K562 (cell line): ENCODE data around the gene PJA1. TPM values are rescaled to one million over a fixed set of nuclear protein-coding genes. Genes with fewer than 3 reads are reported as not detected.

Experiments
- ATAC-seq: fragments of 200-7000 bp; cut with Tn5 transposase; 3 replicates; pipeline ENCODE4 v1.9.1; 2020; ENCODE audit warnings: moderate library complexity
- BruUV-seq: library from RNA; stranded (reverse); fragments of 400-500 nt; replicated peaks from 2 replicates; lab custom pipeline; 2021; lab: Mats Ljungman, UMichigan
- CTCF ChIA-PET: fragments of 300-600 bp; formaldehyde crosslinking; extraction: SDS; loops from one replicate; lab custom pipeline; 2021; ENCODE audit warnings: low intra/inter-chr PET ratio; lab: Yijun Ruan, JAX
- POLR2A ChIA-PET: fragments of 300-600, 350-650 bp; sonication (Branson Sonifier 250); formaldehyde crosslinking; extraction: SDS; loops from one replicate; lab custom pipeline; 2021; ENCODE audit warnings: antibody characterized with exemption, inconsistent platforms; lab: Yijun Ruan, JAX
- DNase-seq, 4 experiments: peaks; one replicate each; pipeline versions ENCODE4 v3.0.0 to v3.0.0-alpha.2; 2011 to 2018; ENCODE audit warnings: low spot score in 3 of 4, mixed read lengths in 3 of 4; ENCODE audit errors: extremely low read depth in 1 of 4
- FAIRE-seq: peaks from 2 replicates; lab custom pipeline; 2011; peaks lifted over from hg19 to GRCh38; lab: Jason Lieb, UNC
- H2AFZ ChIP-seq: 2 replicates; pipeline ENCODE4 v1.6.0; 2011; ENCODE audit warnings: low read depth, low read length, control low read depth, inconsistent platforms
- H3K27ac ChIP-seq: fragments of 200-600 bp; 3 replicates; pipeline ENCODE4 v1.8.0; 2011; ENCODE audit warnings: low read depth, mild to moderate bottlenecking, control low read depth, inconsistent platforms, low read length, moderate library complexity, mixed read lengths; ENCODE audit errors: extremely low read depth
- H3K27me3 ChIP-seq, 2 experiments: fragments of 300-600 bp in 1 of 2; 2 replicates in 1 of 2; 3 replicates in 1 of 2; pipeline versions ENCODE4 v1.6.0 to v1.8.0; 2011; ENCODE audit warnings: inconsistent platforms in 2 of 2, low read length in 2 of 2, mild to moderate bottlenecking in 1 of 2, mixed read lengths in 1 of 2, moderate library complexity in 1 of 2; ENCODE audit not compliant: control insufficient read depth in 2 of 2, insufficient read depth in 2 of 2
- H3K36me3 ChIP-seq: fragments of 300-600 bp; 3 replicates; pipeline ENCODE4 v1.8.0; 2011; ENCODE audit warnings: mild to moderate bottlenecking, low read length, inconsistent platforms; ENCODE audit not compliant: control insufficient read depth, insufficient read depth
- H3K4me1 ChIP-seq, 2 experiments: fragments of 200-600 bp in 1 of 2; replicated peaks in 1 of 2; 2 replicates in 1 of 2; 3 replicates in 1 of 2; pipeline versions ENCODE4 v1.5.1 to v1.8.0; 2011; ENCODE audit warnings: inconsistent platforms in 2 of 2, low read length in 2 of 2, mild to moderate bottlenecking in 1 of 2, mixed read lengths in 1 of 2, moderate library complexity in 1 of 2; ENCODE audit not compliant: control insufficient read depth in 2 of 2, insufficient read depth in 2 of 2
- H3K4me2 ChIP-seq: 2 replicates; pipeline ENCODE4 v1.6.1; 2011; ENCODE audit warnings: low read length, control low read depth, inconsistent platforms, mixed read lengths; ENCODE audit not compliant: insufficient read depth
- H3K4me3 ChIP-seq: fragments of 200-600 bp; sonication (generic), shearing (Covaris generic); 2 replicates; pipeline ENCODE4 v1.5.1; 2016; ENCODE audit warnings: control low read depth, inconsistent platforms
- H3K79me2 ChIP-seq: fragments of 200-600 bp; 3 replicates; pipeline ENCODE4 v1.8.0; 2011; ENCODE audit warnings: low read length, inconsistent platforms; ENCODE audit not compliant: control insufficient read depth, insufficient read depth
- H3K9ac ChIP-seq, 2 experiments: 2 replicates each; pipeline versions ENCODE4 v1.6.0 to v1.6.1; 2011; ENCODE audit warnings: low read depth in 2 of 2, low read length in 2 of 2, control low read depth in 1 of 2, inconsistent platforms in 1 of 2, mild to moderate bottlenecking in 1 of 2, mixed read lengths in 1 of 2; ENCODE audit not compliant: insufficient read depth in 1 of 2
- H3K9me1 ChIP-seq: one replicate; pipeline ENCODE4 v1.6.0; 2011; ENCODE audit warnings: inconsistent platforms, mild to moderate bottlenecking, low read length, moderate library complexity; ENCODE audit not compliant: control insufficient read depth, insufficient read depth
- H3K9me3 ChIP-seq: replicated peaks from 2 replicates; pipeline ENCODE4 v1.5.1; 2011; ENCODE audit warnings: low read depth, low read length, inconsistent platforms; ENCODE audit not compliant: control insufficient read depth, insufficient read depth
- H4K20me1 ChIP-seq: replicated peaks from 2 replicates; pipeline ENCODE4 v1.6.1; 2011; ENCODE audit warnings: low read length, inconsistent platforms, mixed read lengths; ENCODE audit not compliant: control insufficient read depth, insufficient read depth
- BACH1 ChIP-seq: fragments of 200-800 bp; sonication (Bioruptor generic); IDR thresholded peaks from 2 replicates; pipeline ENCODE4 v1.6.1; 2016; ENCODE audit warnings: missing genetic modification characterization, missing compliant biosample characterization
- CSDE1 ChIP-seq, 2 experiments: fragments of 450-650 bp; IDR thresholded peaks; 2 replicates each; pipeline ENCODE4 v1.6.1; 2016; ENCODE audit warnings: mild to moderate bottlenecking in 1 of 2
- L3MBTL2 ChIP-seq: fragments of 450-650 bp; IDR thresholded peaks from 2 replicates; pipeline ENCODE4 v1.6.1; 2016; ENCODE audit warnings: mild to moderate bottlenecking, moderate library complexity
- SMAD4 ChIP-seq: fragments of 250-450 bp; sonication (Bioruptor Pico); conservative IDR thresholded peaks from 2 replicates; pipeline ENCODE4 v1.8.0; 2021; ENCODE audit warnings: inconsistent platforms, mild to moderate bottlenecking, moderate library complexity
- SOX6 ChIP-seq: fragments of 450-650 bp; IDR thresholded peaks from 2 replicates; pipeline ENCODE4 v1.6.1; 2014; ENCODE audit warnings: mild to moderate bottlenecking
- TBP ChIP-seq: optimal IDR thresholded peaks from 2 replicates; pipeline ENCODE3; 2011; ENCODE audit warnings: low read depth, low read length, improper control_type of control experiment
- WGBS: fragments of 100-300 bp; shearing (Covaris generic); methylation state at CpG from one replicate; pipeline ENCODE4 v1.1.6; 2016; ENCODE audit warnings: low coverage, mixed read lengths; ENCODE audit not compliant: insufficient coverage; ENCODE audit errors: missing lambda C conversion rate; 5-methylcytosine and 5-hydroxymethylcytosine counted together
- in situ Hi-C: fragments of 300-500 bp; cut with MboI; formaldehyde crosslinking; loops from 4 replicates; pipeline ENCODE4 v1.15.0; 2018; ENCODE audit warnings: inconsistent platforms, mixed read lengths
- intact Hi-C: fragments of 100-400 bp; cut with micrococcal nuclease; formaldehyde crosslinking; loops from 2 replicates; pipeline ENCODE4 v1.14.2; 2022
- polyA plus RNA-seq, 8 experiments: library from polyadenylated mRNA; depleted of rRNA in 4 of 8; stranded (reverse) in 5 of 8; unstranded in 3 of 8; fragments of >200 nt; fragmentation: Nextera tagmentation in 2 of 8; fragmentation: Illumina TruSeq in 1 of 8; extraction: Ambion mirVana in 2 of 8; extraction: Trizol in 1 of 8; gene quantifications; 2 replicates each; pipeline versions ENCODE4 v1.2.1 to v1.2.3, GENCODE V29; 2011 to 2014; ENCODE audit warnings: inconsistent platforms in 1 of 8, missing spikeins in 1 of 8
- total RNA-seq, 7 experiments: library from RNA; depleted of rRNA in 6 of 7; stranded (reverse); fragments of >200 nt in 6 of 7; fragmentation: Illumina TruSeq in 2 of 7; extraction: Trizol in 2 of 7; gene quantifications; 2 replicates each; pipeline versions ENCODE4 v1.2.1 to v1.2.3, GENCODE V29; 2011 to 2021; ENCODE audit warnings: low replicate concordance in 1 of 7
- TF ChIP-seq, protein P1 (sequence below): fragments of 450-650 bp; IDR thresholded peaks from 2 replicates; pipeline ENCODE4 v1.6.1; 2014; ENCODE audit warnings: low read depth, mild to moderate bottlenecking, moderate library complexity, borderline replicate concordance

Gene PJA1
- total and polyA plus RNA-seq, 9 of the 15 experiments (the other 6 are each of a cell fraction or from before 2014, with no cell fraction given), result 1.6 to 6.0 (median 4.0) TPM

DNA sequence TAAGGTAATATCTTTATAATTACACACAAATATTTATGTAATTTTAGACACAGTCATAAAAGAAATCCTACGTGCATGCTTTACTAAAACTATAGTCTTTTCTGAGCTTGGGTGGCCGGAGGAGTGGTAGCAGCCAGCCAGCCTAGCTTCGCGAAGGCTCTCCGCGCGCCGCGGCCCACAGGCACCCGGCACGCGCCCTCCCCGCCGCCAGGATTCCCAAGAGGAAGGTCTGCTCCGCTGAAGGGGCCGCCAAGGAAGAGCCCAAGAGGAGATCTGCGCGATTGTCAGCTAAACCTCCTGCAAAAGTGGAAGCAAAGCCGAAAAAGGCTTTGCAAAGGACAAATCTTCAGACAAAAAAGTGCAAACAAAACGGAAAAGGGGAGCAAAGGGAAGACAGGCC is 8.7 kb upstream of the PJA1 start (continued):
- no peak for TF ChIP-seq BACH1 (tag)
- TF ChIP-seq, protein P1, sequence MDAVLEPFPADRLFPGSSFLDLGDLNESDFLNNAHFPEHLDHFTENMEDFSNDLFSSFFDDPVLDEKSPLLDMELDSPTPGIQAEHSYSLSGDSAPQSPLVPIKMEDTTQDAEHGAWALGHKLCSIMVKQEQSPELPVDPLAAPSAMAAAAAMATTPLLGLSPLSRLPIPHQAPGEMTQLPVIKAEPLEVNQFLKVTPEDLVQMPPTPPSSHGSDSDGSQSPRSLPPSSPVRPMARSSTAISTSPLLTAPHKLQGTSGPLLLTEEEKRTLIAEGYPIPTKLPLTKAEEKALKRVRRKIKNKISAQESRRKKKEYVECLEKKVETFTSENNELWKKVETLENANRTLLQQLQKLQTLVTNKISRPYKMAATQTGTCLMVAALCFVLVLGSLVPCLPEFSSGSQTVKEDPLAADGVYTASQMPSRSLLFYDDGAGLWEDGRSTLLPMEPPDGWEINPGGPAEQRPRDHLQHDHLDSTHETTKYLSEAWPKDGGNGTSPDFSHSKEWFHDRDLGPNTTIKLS, result no peak
- TF ChIP-seq, all 486 proteins: peak for 0

DNA sequence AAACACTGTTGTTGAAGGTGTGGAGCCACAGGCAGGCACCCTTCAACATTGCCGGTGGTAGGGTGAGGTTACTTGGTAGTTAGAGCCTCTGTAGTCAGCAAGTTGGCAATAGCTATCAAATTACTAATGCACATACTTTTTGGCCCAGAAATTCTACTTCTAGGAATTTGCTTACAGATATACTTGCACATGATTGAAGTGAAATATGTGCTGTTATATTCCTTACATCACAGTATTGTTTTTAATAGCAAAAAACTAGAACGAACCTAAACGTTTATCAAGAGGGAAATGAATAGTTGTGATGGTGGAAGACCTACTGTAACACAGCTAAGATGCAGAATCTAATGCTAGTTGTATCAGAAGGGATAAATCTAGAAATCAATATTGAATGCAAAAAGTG is 7.7 kb upstream of the PJA1 start:
- 0% methylated on average over 3 of the region's 3 CpGs for WGBS
- H3K4me3 ChIP-seq, result no peak overlapping the region
- H3K9ac ChIP-seq, result no peak overlapping the region
- no peaks in the 10 kb centered on the region for H3K9me1 ChIP-seq
- no peak overlapping the region for H2AFZ ChIP-seq
- no TSS peak for BruUV-seq
- FAIRE-seq (no peak), ATAC-seq (no peak)
- no peaks in the 10 kb centered on the region for H3K36me3 ChIP-seq
- intact Hi-C loops, result no loop called here
- POLR2A ChIA-PET, result no interaction called here
- no peaks in the 10 kb centered on the region for H3K27me3 ChIP-seq
- H3K9me3 ChIP-seq, result no peaks in the 10 kb centered on the region; the same call in 1 of the 2 replicates
- no peaks in the 10 kb centered on the region for H3K79me2 ChIP-seq
- TF ChIP-seq SOX6 (no peak), L3MBTL2 (no peak), CSDE1 (IDR thresholded peaks at IDR 0.05) (no peak), SMAD4 (CRISPR knock-in tag) (no peak), TBP (no peak)
- TF ChIP-seq, all 486 proteins: peak for 0
- CTCF ChIA-PET, result no interaction called here
- Histone ChIP-seq H3K4me1 (no peaks in the 10 kb centered on the region), H3K4me2 (no peak overlapping the region), H3K27ac (no peak overlapping the region), H4K20me1 (no peaks in the 10 kb centered on the region)
- no peak for DNase-seq
- in situ Hi-C loops, result no loop called here
